Activated CD8-positive, alpha-beta memory T cell treated with anti-CD3 and anti-CD28 coated beads for 1 hour (primary cell): ENCODE data around the gene IFIT3.

Source experiments
- DNase-seq, 2 donors: peaks; one replicate each; pipeline ENCODE4 v3.0.0-alpha.2; 2020; ENCODE audit warnings: low read depth in 1 of 2; ENCODE audit errors: extremely low read depth in 1 of 2

The IFIT3 gene

DNA sequence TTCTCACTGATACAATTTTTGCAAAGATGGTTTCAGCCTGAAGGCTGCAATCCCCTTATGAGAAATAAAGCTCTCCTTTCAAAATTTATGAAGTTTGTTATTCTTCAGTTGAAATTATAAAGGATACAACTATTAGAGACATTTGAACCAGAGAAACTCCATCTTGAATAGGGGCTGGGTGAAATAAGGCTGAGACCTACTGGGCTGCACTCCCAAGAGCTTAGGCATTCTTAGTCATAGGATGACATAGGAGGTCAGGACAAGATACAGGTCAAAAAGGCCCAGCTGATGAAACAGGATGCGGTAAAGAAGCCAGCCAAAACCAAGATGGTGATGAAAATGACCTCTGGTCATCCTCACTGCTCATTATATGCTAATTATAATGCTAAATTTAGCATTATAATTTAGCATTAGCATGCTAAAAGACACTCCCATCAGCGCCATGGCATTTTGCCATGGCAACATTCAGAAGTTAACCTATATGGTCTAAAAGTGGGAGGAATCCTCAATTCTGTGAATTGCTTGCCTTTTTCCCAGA, 27.7 kb downstream of the IFIT3 start:
- DNase-seq = no peak

DNA sequence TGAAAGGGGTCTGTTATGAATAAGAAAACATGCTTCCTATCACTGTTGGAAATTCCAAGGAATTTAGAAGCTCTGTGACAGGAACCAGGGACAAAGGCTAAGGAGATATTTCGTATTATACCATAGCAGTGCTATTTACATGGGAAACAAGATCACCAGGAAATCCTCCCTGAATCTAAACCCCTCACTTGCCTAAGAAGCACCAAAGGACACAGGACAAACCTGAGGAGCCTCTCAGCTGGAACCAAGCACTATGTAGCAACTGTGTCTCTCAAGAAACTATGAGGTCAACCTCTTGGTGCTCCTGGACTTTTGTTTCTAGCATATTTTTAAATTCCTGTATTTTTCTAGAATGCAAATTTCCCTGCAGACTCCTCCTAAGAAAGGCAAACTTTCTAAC, 29.3 kb downstream of the IFIT3 start:
- no peak for DNase-seq

DNA sequence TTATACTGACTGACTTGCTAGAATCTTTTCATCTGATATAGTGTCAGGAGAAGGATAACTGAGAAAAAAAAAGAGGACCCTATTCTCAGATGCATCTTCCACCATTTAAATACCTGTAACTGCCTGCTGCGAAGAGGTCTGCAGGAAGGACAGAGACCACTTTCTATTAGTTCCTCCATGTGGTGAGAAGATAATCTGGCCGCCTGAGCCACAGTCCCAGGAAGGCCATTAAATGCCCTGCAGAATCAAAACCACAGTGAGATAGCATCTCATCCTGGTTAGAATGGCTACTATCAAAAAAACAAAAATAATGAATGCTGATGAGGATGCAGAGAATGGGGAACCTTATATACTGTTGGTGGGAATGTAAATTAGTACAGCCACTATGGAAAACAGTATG, 30.2 kb downstream of the IFIT3 start:
- no peak for DNase-seq

DNA sequence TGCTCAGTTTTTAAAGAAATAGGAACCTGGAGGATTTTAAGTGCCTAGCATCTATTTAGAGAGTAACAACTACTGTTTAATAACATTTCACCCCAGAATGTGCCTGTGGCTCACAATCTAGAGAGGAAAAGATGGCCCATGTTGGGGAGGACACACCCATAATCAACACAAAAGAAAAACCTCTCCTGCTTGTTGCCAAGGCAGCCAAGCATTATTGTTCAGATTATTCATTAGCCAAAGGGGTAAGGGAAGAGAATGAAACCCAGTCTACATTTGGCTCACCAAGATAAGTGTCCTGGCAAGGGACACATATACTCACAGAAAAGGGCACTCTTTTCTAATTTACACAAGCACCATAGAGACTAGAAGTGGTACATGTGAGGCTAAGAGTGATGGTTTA, 32.4 kb downstream of the IFIT3 start:
- DNase-seq = no peak

DNA sequence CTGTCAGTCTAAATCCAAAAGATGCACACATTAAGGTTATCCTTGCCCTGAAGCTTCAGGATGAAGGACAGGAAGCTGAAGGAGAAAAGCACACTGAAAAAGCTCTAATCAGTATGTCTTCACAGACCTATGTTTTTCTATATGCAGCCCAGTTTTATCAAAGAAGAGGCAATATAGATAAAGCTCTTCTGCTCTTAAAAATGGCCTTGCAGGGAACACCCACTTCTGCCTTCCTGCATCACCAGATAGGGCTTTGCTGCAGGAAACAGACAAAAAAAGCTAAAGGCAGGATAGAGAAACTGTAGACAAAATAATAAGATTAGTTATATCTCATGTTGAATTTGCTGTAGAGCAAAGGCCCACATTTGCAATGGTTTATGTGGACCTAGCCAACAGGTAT, 35.1 kb downstream of the IFIT3 start:
- DNase-seq = no peak

DNA sequence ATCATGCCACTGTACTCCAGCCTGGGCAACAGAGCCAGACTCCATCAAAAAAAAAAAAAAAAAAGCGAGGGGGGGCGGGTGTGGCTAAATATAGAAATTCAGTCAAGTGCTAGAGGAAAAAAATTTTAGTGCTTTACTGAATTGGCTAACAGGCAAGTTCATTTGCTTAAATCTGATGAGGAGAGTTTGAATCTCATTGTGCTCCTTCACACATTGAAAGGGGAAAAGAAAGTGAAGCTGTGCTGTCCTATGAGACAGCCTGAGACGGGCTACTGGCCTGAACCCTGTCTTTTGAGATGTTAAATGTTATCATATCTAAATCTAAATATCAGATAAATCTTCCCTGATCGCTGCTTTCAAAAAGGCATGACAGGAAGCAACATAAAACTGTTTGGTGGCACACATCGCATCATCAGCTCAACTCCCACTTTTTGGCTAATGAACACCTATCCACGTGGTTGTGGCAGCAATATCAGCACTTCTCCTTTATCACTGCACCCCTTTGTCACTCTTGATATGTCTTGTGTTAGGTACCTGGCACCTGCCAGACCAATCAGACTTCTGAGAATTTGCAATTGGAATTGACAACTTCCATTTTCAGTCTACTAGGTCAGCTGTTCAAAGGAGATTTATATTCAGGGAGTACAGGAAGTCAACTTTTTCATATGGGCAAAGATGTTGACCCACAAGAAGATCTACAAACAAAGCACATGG, 36.1 kb downstream of the IFIT3 start:
- DNase-seq = no peak

DNA sequence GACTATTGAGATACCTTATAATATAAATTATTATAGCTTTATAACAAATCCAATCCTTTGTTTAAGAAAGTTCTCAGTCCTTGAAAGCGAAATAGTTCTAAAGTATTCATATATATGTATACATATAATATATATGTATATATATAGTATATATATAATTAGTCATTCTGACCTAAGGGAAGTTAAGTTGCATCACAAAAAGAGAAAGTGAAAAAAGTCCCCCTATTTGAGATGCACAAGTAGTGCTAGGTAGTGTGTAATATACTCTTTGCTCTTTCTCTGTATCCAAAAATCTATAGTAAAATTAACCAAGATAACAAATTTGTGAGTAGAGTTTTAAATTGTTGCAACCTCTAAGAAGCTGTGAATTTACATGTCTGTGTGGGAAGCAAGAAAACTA, 36.7 kb downstream of the IFIT3 start:
- no peak for DNase-seq

DNA sequence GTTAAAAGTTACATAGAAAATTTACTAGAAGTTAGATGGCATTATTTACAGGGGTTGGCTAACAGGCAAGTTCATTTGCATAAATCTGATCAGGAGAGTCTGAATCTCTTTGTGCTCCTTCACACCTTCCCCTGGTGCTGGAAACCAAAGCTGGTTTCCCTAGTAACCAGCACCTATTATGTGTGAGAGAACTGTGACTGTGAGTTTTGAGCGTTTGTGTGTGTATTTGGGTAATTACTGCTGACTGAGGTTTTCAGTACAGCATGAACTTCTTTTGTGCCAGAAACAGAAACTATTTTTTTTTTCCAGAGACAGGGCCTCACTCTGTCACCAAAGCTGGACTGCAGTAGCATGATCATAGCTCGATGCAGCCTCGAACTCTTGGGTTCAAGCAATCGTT, 39.7 kb downstream of the IFIT3 start:
- DNase-seq = no peak

DNA sequence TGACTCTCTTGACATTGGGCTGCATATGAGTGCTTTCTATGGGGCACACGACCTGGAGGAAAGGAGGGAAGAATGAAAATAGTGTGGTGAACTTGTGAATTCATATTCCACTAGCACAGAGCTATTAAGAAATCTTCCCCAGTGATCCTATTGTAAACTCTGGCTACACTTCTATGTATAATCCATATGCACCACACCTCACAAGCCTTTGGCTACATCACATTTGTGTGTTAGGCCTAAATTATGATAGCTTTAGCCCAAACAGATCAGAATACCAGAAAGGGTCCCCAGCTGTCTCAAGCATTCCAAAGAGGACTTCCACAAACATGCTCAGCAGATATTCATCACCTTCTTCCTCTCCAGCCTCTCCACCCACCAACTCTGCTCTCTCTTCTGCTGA, 40.3 kb downstream of the IFIT3 start:
- no peak for DNase-seq

DNA sequence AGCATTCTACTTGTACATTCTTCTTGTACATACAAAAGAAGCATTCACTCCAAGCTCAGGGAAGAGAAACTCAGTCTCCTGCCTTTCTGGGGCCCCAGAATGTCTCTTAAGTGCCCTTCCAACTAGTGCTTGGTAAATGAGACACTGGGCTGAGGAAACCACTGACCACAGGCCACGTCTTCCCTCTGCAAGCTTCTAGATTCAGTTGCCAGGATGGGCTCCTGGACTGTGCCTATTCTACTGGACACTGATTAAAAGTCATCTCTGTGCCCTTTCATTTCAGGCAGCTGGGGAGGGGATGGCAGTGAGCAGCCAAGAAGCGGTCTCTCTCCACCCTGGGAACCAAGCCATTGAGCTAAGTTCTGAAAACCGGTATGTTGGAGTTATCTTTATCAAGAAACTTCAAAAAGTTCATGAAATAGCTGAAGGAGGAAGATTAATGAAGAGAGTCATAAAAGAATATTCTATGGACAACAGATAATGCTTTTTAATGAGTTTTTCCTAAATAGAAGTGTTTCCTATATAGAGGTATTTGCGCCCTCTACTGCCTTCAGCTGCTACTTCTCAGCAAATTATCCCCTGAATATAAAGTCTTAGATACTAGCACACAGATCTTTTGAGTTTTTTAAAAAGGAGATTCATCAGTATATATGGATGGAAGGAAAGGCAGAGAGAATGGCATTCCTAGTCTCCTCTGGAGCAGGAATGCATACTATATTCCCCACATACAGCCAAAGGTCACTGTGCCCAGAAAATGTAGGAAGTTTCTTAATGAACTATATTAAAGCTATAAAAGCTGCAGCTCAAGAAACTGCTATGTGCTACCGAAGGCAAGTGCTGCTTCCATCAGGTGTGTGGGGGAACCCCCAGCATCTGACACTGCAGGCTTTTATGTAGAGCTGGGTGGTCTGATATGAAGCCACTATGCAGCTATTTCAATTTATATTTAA, 41.6 kb downstream of the IFIT3 start:
- no peak for DNase-seq

DNA sequence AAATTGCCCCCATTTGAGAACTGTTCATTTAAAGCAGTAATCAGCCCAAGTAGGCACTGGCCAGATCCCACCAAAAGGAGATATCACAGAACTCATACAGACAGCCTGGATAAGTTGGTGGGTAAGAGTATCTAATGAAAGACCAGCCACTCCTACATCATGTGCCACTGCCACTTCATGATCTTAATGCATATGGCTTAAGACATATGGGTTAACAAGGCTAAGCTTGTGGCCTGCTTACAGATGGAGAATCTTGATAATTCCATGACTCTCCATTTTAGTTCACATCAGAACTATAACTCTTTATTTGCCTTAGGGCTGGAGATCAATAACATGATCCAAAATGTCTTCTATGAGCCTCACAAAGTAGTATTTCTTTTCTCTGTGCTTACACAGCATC, 43.3 kb downstream of the IFIT3 start:
- no peak for DNase-seq

DNA sequence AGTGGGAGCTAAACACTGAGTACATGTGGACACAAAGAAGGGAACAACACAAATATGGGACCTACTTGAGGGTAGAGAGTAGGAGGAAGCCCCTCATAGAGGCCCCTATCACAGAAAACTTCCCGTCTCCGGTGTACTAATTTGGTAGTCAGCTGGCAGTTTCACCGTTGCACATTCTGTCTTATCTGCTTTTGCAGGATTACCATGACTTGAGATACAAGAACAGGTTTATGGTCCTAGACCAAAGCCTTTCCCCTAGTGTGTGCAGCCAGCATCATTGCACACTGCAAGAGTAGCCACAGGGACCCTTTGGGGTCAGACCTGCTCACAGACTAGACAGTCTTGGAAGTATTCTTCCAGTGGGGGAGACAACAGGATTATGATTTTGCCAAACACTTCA, 44.2 kb downstream of the IFIT3 start:
- DNase-seq = no peak

DNA sequence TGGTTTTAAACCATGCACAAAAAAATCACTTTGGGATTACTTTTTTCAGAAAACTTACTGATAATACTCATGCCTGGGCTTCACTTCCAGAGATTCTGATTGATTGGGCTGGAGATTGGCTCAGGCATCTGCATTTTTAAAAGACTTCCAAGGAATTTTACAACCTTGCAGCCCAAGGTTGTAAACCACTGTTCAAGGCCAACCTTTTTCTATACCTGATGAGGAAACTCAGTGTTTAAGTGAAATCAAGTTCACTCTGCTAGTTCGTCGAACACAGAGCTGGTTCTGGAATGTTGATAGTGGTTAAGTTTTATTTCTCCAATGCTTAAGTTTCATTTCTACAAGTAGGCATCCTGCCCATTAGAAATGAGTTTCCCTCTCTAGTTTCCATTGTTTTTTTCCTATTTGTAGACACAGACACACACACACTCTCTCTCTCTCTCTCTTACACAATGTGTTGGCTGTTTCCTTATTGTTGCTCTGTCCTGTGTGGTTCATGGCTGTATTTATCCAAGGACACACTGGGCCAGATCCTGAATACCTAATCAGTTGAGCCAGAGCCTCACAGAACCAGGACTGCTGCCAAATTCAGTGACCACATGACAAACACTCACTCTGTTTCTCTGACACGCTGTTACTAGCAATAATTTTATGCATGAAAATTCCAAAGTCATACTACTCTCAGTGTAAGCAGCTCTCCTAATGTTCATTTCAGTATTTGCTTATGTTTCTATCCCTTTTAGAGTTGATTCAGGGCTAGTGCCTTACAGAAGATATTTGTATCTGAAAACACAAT, 46.3 kb downstream of the IFIT3 start:
- no peak for DNase-seq

DNA sequence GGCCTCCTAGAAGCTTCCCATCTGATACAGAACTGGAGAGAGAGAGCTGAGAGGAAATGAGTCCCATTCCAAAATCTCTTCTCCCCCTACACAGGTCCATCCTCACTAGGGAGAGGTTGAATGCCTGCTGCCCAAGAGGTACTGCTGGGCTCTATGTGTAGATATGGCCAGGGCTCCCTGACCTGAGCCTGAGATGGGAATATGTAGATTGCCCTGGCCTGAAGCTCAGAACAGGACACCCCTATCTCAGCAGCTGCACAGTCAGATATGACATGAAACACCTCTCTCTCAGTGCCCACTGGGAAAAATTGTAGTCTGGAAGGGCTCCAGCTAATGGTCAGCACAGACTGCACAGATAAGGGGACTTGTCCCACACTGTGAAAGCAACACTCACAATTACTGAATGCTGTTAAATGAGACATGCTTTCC, 46.9 kb downstream of the IFIT3 start:
- no peak for DNase-seq

DNA sequence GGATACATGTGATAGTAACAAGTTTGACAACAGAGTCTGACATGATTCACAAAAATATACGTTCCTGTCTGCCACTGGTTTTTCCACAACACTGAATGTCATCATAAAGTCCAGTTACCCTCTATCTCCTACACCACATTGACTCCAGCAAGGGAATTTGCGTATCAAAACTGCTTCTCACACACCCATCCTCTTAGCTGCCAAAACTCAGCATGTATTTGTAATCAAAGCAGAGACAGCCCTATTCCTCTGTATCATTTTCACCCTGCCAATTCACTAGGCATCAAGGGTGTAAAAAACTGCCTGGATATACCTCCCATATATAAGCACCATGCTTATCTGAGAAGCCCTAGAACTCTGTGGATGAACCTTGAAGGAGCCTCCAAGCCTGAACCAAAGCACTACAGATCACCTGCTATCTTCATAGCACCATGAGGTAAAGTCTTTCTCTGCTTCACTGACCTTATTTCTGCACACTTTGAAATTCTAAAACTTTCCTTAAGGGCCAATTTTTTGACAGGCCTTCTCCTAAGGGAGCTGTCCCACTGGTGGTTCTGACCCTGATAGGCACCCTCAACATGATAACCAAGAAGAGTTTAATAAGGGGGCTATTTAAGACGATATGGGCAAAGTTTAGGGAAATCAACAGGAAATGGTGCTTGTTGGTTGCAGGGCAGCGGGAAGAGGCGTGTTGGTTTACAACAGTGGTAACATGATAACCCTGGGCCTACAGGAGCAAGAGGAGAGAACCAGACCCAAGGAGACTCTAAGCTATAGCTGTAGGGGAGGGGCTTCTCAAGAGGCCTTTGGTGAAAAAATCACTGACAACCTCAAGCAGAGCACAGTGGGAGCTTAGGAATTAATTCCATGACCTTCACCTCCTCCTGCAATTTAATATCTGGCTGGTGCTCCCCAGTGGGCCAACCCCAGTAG, 50.2 kb downstream of the IFIT3 start, which contains the start of gene IFIT1B:
TSS of gene IFIT1B (plus strand) at position 352 of the 933 bp plus-strand sequence. CDS start at position 432, 80 bp downstream.
- no peak for DNase-seq

DNA sequence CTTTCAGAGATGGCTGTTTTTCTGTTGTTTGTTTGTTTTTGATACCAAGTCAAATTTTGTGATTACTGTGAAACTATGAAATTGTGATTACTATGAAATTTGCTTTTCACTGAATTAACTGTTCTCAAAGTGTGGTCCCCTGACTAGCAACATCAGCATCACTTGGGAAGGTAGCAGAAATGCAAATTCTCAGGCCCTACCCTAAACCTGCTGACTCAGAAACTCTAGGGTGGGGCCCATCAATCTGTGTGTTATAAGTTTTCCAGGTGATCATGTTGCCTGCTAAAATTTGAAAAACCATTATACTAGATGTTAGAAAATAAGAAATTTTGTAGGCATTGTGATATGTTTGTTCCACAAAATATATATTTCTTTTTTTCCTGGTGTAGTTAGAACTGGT, 51.3 kb downstream of the IFIT3 start:
- DNase-seq = no peak

DNA sequence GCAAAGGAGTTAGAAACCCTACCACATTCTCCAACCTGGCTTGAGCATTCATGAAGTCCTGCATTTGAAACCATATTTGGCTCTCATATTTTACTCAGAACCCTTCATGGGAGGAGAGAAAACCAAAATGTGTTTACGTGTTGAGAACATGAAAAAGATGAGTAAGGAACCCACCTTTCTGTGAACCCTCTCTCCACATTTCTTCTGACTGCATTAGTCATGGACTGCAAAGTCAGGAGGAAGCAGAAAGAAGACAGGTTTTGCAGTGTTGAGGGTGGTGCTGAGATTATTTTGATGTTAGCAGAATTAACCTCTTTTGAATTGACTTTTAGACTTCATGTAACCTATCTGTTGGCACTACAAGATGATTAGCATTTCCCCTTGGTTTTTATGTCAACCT, 55.0 kb downstream of the IFIT3 start:
- DNase-seq = no peak

DNA sequence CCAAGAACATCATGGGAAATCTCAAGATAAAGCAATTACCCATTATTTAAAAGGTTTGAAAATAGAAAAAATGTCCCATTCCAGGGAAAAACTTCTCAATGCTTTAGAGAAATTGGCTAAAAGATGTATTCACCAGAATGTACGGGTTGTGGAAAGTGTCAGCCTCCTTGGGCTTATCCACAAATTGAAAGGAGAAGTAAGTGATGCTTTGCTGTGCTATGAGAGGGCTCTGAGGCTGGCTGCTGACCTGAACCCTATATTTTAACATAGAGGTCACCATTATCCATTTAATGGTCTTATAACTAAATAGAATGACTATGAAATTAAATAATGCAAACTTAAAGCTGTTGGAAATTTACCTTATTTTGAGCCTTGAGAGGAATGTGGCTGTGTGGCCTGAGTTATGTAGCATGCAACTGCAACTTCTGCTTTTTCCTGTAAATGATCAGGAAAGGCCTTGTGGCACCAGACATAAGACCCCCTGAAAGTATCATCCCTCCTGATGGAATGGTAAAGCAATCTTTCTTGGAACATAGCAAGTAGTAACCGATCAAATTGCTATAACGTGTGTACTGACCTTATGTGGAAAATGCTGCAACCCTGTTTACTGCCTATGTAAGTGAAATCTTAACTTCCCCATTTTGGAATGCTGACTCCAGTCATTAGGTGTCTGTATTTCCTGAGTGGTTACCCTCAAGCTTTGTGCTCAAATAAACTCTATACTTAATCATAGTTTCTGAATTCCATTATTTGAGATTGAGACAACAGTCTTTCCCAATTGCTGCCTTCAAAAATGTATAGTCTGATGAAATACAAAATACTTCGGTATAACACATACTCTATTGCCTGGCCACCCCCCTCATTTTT, 56.9 kb downstream of the IFIT3 start:
- DNase-seq = no peak

DNA sequence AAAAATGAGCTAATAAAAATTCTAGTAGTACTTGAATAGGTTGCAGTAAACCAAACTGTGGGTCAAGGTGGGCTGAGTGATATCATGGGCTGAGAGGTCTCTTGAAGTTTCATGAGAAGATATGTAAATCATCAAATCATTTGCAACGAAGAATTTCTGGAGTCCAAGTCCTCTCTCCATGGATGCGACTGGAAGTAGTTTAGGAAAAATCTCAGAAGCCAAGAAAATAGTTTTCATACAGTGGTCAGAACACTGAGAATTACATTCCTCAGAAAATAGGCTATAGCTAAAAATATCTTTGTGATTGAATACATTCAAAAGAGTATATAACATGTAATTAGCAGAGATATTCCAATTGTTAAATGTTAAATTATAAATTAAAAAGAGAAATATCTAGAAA, 61.0 kb downstream of the IFIT3 start:
- DNase-seq = no peak
